CD4-positive, alpha-beta T cell treated with Interleukin-1 beta for 1 hour (primary cell): ENCODE results near the gene MED13L.

Source experiments
- DNase-seq, 2 donors: peaks; one replicate each; pipeline ENCODE4 v3.0.0-alpha.2; 2020 to 2022

MED13L gene

GRCh38 chr12:116125084-116125483 lies 152.4 kb downstream of the MED13L start:
- DNase-seq: no peak

- peak in 1 of 2 donors; percentile 25 for DNase-seq
Observed at GRCh38 chr12:116123451-116124258, 153.8 kb downstream of the MED13L start.

GRCh38 chr12:116122628-116123027 lies 154.9 kb downstream of the MED13L start:
- DNase-seq: no peak

DNA sequence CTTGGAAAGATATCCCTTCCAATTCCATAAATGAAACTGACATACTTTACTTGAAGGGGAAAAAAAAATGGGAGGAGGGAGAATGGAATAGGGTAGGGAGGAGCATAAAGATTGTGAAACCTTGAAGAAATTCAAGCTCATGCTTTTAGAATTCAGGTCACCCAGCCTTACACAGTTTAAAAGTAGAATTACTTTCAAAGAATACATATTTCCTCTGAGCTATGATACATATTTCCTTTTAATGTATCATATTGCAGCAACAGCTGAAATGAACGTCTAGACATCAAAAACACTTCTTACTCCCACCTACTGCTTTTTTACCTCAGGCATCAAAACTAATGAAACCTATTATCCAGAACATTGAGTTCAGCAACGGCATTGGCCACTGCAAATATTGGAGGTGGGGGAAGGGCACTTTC lies 156.0 kb downstream of the MED13L start:
- DNase-seq: no peak

DNA sequence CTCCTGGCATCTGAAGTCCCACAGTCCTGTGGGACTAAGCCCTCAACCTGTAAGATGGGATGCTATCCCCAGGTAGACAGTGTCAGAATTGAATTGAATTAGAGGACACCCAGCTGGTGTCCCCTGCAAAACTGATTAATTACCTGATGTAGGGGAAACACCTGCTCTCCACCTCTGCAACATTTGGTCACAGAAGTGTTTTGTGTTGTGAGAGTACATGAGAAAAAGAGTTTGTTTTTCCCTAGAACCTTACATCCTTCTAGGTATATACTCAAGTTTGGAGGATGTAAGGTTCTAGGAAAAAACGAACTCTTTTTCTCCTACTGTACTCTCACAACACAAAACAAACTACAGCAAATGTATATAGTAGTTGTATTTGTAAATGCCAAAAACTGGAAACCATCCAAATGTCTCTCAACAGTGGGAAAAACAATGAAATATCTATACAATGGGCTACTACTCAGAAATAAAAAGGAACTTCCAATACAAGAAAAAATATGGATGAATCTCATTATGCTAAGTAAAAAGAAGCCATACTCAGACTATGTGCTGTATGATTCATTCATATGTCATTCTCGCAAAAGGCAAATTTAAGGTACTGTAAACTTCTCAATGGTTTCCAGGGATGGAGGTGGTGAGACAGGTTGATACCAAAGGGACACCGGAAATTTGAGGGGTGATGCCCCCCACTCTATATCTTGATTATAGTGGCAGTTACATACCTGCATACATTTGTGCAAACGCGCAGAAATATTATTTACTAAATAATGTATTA lies 160.7 kb downstream of the MED13L start:
- no peak for DNase-seq

DNA sequence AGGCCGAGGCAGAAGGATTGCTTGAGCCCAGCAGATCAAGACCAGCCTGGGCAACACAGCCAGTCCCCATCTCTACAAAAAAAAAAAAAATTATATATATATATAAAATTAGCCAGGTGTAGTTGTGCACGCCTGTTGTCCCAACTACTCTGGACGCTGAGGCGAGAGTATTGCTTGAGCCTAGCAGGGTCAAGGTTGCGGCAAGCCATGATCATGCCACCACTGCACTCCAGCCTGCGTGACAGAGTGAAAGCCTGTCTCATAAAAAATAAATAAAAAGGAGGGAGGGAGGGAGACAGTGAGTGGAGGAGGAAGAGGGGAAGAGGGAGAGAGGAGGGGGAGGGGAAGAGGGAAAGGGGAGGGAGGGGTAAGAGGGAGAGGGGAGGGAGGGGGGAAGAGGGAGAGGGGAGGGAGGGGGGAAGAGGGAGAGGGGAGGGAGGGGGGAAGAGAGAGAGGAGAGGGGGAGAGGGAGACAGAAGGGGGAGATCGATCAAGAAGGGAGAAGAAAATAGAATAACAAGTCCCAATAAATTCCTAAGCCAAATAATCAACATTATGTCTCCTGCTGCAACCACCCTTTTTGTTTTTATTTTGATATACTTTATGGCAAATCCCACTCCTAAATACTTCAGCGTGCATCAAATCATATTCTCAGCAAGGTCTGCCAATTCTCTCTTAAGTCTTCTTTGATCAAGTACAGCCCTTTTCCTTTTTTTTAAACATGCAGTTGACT lies 163.9 kb downstream of the MED13L start:
- DNase-seq: no peak

DNA sequence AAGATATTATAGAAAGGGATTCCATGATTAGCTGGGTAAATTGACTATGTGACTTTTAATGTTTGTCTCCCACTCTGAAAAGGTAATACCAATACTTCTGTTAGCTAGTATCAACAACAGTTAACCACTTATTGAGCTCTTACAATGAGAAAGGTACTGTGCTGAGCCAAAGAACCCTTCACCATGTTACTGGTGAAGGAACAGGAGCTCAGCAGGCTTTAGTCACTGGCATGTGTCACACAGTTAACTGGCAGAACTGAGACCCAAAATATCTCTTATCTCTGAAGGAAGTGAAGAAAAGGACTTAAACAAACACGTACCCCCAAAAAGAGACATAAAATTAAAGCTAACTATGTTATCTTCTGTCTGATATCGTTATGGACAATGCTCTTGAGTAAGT lies 170.6 kb downstream of the MED13L start:
- no peak for DNase-seq

DNA sequence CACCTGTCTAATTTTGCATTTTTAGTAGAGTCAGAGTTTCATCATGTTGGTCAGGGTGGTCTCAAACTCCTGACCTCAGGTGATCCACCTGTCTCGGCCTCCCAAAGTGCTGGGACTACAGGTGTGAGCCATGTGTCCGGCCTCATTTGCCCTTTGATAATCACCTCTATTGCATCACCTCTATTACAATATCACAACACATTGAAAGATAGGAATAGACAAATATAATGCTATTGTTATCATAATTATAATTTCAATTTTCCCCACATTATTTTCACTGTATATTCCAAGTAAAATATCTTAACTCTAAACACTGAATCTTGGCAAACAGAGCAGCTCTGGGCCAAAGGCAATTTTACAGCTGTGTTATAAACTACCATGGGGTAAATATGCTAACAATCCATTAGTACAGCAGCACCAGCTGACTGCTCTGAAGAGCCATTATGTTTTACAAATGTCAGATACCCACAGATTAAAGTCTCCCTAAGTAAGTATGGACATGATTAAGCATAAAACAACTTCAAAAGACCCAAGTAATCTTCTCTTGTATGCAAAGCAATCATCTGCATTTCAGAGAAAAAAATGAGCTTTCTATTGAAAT lies 173.2 kb downstream of the MED13L start:
- no peak for DNase-seq

DNA sequence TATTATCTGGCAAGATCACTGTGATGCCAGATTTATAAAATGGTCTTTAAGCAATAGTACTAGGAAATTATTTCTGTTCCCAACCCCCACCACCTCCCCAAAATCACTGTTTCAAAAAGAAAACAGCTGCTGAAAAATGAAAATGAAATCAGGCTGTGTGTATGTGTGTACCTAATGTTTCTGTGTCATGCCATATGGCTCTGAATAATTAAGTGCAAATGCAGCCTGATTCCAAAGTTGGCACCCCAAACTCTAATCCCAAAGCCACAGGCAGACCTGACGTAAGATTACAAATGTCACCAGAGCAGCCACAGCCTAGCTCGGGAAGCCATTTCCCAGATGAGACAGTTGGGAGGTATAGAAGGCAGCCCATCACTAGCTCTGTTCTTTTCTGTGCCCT lies 175.5 kb downstream of the MED13L start:
- no peak for DNase-seq

- DNase-seq: no peak
Observed at GRCh38 chr12:116099652-116100432, 177.7 kb downstream of the MED13L start.

DNA sequence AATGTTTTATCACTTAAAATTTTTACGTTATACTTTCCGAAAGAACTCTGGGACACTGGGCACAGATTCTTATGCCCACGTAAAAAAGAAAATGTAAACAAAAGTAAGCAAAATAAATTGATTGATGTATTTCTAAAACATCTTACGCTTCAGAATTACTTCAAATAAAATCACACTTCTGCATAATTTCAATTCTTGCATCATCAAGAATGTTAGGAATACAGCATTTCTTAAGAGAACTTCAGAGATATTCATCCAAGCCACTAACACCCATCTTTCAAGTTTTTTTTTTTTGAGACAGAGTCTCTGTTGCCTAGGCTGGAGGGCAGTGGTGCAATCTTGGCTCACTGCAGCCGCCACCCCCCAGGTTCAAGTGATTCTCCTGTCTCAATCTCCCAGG lies 180.6 kb downstream of the MED13L start:
- no peak for DNase-seq

DNA sequence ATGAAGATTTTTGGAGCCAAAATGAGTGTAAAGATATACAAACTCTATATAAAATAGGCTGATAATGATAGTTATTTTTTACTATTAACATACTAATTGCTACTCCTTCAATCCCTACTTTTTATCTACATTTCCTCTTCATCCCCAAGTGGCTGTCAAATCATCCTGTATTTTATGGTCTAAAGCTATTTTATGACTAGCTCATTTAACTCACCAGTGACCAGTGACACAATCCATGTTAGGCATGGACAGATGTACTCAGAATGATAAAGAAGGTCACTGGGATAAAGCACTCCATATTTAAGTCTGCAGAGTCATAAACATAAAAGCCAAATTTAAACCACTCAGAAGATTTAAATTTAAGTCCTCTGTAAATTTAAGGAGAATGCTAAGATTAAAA lies 183.0 kb downstream of the MED13L start:
- DNase-seq: no peak

- DNase-seq: no peak
Observed at GRCh38 chr12:116093915-116094314, 183.6 kb downstream of the MED13L start.

DNA sequence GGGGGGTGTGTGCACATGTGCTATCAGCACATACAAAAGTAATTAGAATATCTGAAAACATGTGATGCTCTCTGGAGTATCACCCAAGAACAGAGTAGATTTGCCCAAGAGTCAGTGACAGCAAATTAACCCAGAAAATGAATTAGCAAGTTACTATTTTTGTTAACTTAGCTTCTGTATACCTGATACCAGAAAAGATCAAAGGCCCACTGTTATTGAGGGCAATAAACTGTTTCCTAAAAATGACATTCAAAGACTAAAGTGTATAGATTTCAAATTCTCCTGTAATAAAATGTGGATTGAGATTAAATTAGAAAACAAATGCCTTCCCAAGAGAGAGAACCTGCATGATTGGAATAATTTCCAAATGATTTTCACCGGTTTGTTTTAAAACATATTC lies 184.7 kb downstream of the MED13L start:
- DNase-seq: no peak

DNA sequence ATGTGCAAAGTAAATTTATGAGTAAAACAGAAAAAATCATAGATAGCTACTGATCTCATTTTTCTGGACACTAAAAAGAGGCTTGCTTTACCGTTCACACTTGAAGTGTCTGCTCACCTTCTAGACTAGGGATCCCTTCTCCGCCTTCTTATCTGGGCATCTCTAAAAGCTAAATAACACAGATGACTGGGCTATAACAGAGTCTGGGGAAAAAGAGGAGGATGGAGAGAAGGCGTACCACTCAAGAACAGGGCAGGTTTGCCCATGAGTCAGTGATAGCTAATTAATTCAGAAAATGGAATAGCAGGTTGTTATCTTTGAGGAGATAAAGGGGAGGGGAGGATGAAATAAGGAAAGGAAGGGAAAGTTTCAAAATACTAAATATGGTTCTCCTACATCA lies 185.3 kb downstream of the MED13L start:
- DNase-seq: no peak

GRCh38 chr12:116091579-116091978 lies 185.9 kb downstream of the MED13L start:
- no peak for DNase-seq

DNA sequence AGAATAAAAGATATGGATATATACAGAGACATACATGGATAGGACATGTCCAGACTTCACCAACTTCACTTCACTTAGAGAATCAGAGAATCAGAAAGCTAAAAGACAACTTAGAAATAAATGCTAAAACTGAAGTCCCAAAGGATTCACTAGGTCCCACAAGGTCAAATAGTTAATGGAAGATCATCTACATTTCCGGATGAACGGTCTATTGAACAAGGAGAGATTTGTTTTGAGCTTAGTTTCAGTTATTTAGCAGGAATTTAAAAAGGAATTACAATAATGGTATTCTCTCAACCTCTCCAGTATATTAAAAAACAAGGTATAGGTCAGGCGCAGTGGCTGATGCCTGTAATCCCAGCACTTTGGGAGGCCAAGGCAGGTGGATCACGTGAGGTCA lies 187.0 kb downstream of the MED13L start:
- no peak for DNase-seq

DNA sequence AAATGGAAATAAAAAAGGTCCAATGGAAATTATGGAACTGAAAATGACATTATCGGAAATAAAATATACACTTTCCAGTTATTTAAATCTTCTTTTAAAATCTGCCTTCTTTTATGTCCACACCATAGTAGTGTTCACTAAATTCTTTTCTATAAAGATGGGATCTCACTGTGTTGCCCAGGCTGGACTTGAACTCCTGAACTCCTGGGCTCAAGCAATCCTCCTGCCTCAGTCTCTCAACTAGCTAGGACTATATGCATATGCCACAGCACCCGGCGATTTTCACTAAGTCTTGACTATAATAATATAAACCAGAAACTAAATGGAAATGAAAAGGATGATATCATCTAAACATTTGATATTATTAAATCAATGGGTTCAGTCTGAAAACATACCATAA lies 188.4 kb downstream of the MED13L start:
- no peak for DNase-seq

GRCh38 chr12:116087962-116088361 lies 189.5 kb downstream of the MED13L start:
- DNase-seq: no peak

DNA sequence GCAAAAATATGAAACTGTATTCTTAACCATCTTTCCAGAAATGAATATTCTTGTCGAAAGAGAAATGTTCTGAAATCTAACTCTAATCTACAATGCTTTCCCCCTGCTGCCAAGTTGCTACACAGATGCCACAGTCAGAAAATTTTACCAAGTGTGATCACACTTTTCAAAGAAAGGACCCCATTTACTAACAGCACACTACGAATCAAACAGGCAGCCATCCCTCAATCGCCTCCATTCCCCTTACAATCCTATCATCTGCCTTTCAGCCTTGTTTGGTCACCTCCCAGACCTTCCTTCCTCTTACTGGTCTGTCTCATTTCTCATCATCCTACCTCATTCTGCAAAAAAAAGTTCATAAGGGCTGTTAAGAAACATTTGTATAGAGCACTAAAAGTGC lies 190.1 kb downstream of the MED13L start:
- no peak for DNase-seq

- DNase-seq: no peak
Observed at GRCh38 chr12:116080415-116080814, 197.1 kb downstream of the MED13L start.

- no peak for DNase-seq
Observed at GRCh38 chr12:116078396-116078795, 199.1 kb downstream of the MED13L start.
